DND-41 (cell line): ENCODE results near the gene TTC1.

Source experiments
- ATAC-seq: fragments of 200-7000 bp; cut with Tn5 transposase; 3 replicates; pipeline ENCODE4 v1.9.1; 2021; ENCODE audit warnings: low read depth; ENCODE audit not compliant: insufficient read depth
- DNase-seq: peaks from one replicate; pipeline ENCODE4 v3.0.0-alpha.2; 2020
- H2AFZ ChIP-seq: 2 replicates; pipeline ENCODE4 v1.6.0; 2012; ENCODE audit warnings: low read depth, low read length
- H3K27ac ChIP-seq: 2 replicates; pipeline ENCODE4 v1.5.1; 2012; ENCODE audit warnings: low read length, inconsistent platforms
- H3K27me3 ChIP-seq: fragments of 200-600 bp; sonication (generic); 2 replicates; pipeline ENCODE4 v1.6.0; 2012; ENCODE audit warnings: low read length, mild to moderate bottlenecking, inconsistent platforms; ENCODE audit not compliant: insufficient read depth, poor library complexity
- H3K36me3 ChIP-seq: 2 replicates; pipeline ENCODE4 v1.5.1; 2012; ENCODE audit warnings: low read length, inconsistent platforms; ENCODE audit not compliant: insufficient read depth
- H3K4me1 ChIP-seq: 2 replicates; pipeline ENCODE4 v1.5.1; 2012; ENCODE audit warnings: mild to moderate bottlenecking, low read length; ENCODE audit not compliant: insufficient read depth
- H3K4me2 ChIP-seq: 2 replicates; pipeline ENCODE4 v1.6.0; 2012; ENCODE audit warnings: mild to moderate bottlenecking, moderate library complexity, low read length, inconsistent platforms; ENCODE audit not compliant: insufficient read depth
- H3K4me3 ChIP-seq, 2 experiments: fragments of 200-600 bp in 1 of 2; shearing (Covaris generic) in 1 of 2; 2 replicates each; pipeline ENCODE4 v1.5.1; 2012 to 2016; ENCODE audit warnings: inconsistent platforms in 2 of 2, low read length in 2 of 2, mild to moderate bottlenecking in 2 of 2, low read depth in 1 of 2, moderate library complexity in 1 of 2
- H3K79me2 ChIP-seq: 2 replicates; pipeline ENCODE4 v1.6.0; 2012; ENCODE audit warnings: low read length, inconsistent platforms; ENCODE audit not compliant: insufficient read depth
- H3K9ac ChIP-seq: 2 replicates; pipeline ENCODE4 v1.6.0; 2012; ENCODE audit warnings: low read depth, mild to moderate bottlenecking, inconsistent platforms, low read length, moderate library complexity
- H3K9me3 ChIP-seq: 2 replicates; pipeline ENCODE4 v1.5.1; 2012; ENCODE audit warnings: low read length, moderate library complexity, mild to moderate bottlenecking, inconsistent platforms; ENCODE audit not compliant: insufficient read depth, severe bottlenecking
- H4K20me1 ChIP-seq: 2 replicates; pipeline ENCODE4 v1.6.0; 2012; ENCODE audit warnings: low read length; ENCODE audit not compliant: insufficient read depth
- CTCF ChIP-seq: IDR thresholded peaks from 2 replicates; pipeline ENCODE4 v1.5.1; 2012; ENCODE audit warnings: borderline replicate concordance, low read length, moderate library complexity, mild to moderate bottlenecking; ENCODE audit not compliant: poor library complexity, severe bottlenecking; ENCODE audit errors: extremely low read depth
- EZH2 ChIP-seq: IDR thresholded peaks from 3 replicates; pipeline ENCODE4 v1.6.1; 2012; ENCODE audit warnings: borderline replicate concordance, low read depth, mild to moderate bottlenecking, moderate library complexity, low read length, inconsistent platforms; ENCODE audit not compliant: severe bottlenecking

The TTC1 gene

GRCh38 chr5:159972538-159973362, 36.2 kb upstream of the TTC1 start:
- Histone ChIP-seq H3K9me3 (no peaks in the 10 kb centered on the region), H3K27me3 (no peaks in the 10 kb centered on the region), H3K9ac (no peak overlapping the region), H3K4me1 (no peaks in the 10 kb centered on the region), H3K27ac (no peak overlapping the region), H3K36me3 (no peaks in the 10 kb centered on the region), H3K4me2 (no peak overlapping the region), H2AFZ (no peak overlapping the region), H3K4me3 (no peak overlapping the region), H4K20me1 (no peaks in the 10 kb centered on the region), H3K79me2 (no peaks in the 10 kb centered on the region)
- TF ChIP-seq EZH2 (no peak), CTCF (no peak)
- DNase-seq (no peak), ATAC-seq (no peak)

- Histone ChIP-seq H3K27ac (no peak overlapping the region), H3K9ac (no peak overlapping the region)
- DNase-seq: no peak
Measured at GRCh38 chr5:159975462-159976019, 33.4 kb upstream of the TTC1 start.

GRCh38 chr5:159976921-159977320, 32.0 kb upstream of the TTC1 start:
- no peaks in the 10 kb centered on the region for H3K79me2 ChIP-seq
- H3K9me3 ChIP-seq: no peaks in the 10 kb centered on the region
- TF ChIP-seq EZH2 (no peak), CTCF (no peak)
- H3K9ac ChIP-seq: no peak overlapping the region
- no peaks in the 10 kb centered on the region for H3K36me3 ChIP-seq
- H3K4me1 ChIP-seq: no peaks in the 10 kb centered on the region
- H4K20me1 ChIP-seq: no peaks in the 10 kb centered on the region
- no peaks in the 10 kb centered on the region for H3K27me3 ChIP-seq
- H3K4me3 ChIP-seq: no peak overlapping the region
- H3K4me2 ChIP-seq: no peak overlapping the region
- no peak for ATAC-seq
- no peak overlapping the region for H3K27ac ChIP-seq
- no peak overlapping the region for H2AFZ ChIP-seq
- no peak for DNase-seq

More at GRCh38 chr5:159975462-159976019, 33.4 kb upstream of the TTC1 start:
- Histone ChIP-seq H3K4me2 (no peak overlapping the region), H3K9me3 (no peaks in the 10 kb centered on the region), H3K4me3 (no peak overlapping the region), H3K27me3 (no peaks in the 10 kb centered on the region), H3K4me1 (no peaks in the 10 kb centered on the region), H3K79me2 (no peaks in the 10 kb centered on the region), H2AFZ (no peak overlapping the region), H4K20me1 (no peaks in the 10 kb centered on the region), H3K36me3 (no peaks in the 10 kb centered on the region)
- no peak for ATAC-seq
- no peak for TF ChIP-seq EZH2
- TF ChIP-seq CTCF: no peak
